ENCODE results near the gene AVEN. TPM values are rescaled to one million over a fixed set of nuclear protein-coding genes. Genes with fewer than 3 reads are reported as not detected.

Gene AVEN
- total and polyA plus RNA-seq, 2 of the 8 experiments (the other 6 are each of a cell fraction or from before 2014, with no cell fraction given), result 5.5 to 17.0 TPM

GRCh38 chr15:33902043-33902442 is 137.0 kb downstream of the AVEN start:
- Histone ChIP-seq H3K14ac (ENCODE audit: insufficient read length) (no peak overlapping the region), H4K91ac (replicated peaks; ENCODE audit: insufficient read length, low read length) (no peak overlapping the region), H4K8ac (ENCODE audit: extremely low read depth, insufficient read depth, low read length) (no peak overlapping the region), H2BK120ac (replicated peaks; ENCODE audit: low read depth, low read length) (no peak overlapping the region), H4K20me1 (replicated peaks in 1 of 2; ENCODE audit: control insufficient read depth in 1 of 2, insufficient read depth in 2 of 2, low read length in 2 of 2) (peaks cover 0 to 2% of the 10 kb centered on the region in 2 experiments), H3K79me2 (ENCODE audit: control insufficient read depth in 1 of 2, insufficient read depth in 2 of 2, low read length in 2 of 2) (no peaks in the 10 kb centered on the region), H3K36me3 (ENCODE audit: control insufficient read depth in 2 of 4, insufficient read depth in 4 of 4, low read length in 3 of 4) (no peaks in the 10 kb centered on the region), H3K4me2 (ENCODE audit: insufficient read depth in 1 of 2, low read depth in 2 of 2, low read length in 2 of 2) (no peak overlapping the region), H2BK5ac (ENCODE audit: low read depth, low read length) (no peak overlapping the region), H3K18ac (ENCODE audit: extremely low read depth, low read length) (no peak overlapping the region), H3K79me1 (ENCODE audit: low read depth, low read length) (no peaks in the 10 kb centered on the region), H2BK20ac (ENCODE audit: low read length) (no peak overlapping the region), H2AK5ac (ENCODE audit: low read depth, low read length) (no peak overlapping the region), H3K27me3 (replicated peaks in 1 of 4; ENCODE audit: control insufficient read depth in 3 of 4, extremely low read depth in 1 of 4, insufficient read depth in 3 of 4, low read length in 3 of 4) (no peaks in the 10 kb centered on the region), H3K4me1 (replicated peaks in 1 of 4; ENCODE audit: control insufficient read depth in 3 of 4, insufficient read depth in 4 of 4, low read length in 3 of 4) (no peaks in the 10 kb centered on the region), H3K9ac (replicated peaks in 1 of 4; ENCODE audit: extremely low read depth in 1 of 4, low read depth in 3 of 4, low read length in 3 of 4) (no peak overlapping the region), H4K5ac (ENCODE audit: insufficient read length, low read depth, low read length) (no peak overlapping the region), H2BK15ac (ENCODE audit: low read length) (no peak overlapping the region), H3K23ac (ENCODE audit: insufficient read length) (no peak overlapping the region), H3K9me3 (ENCODE audit: insufficient read depth in 2 of 2, low read depth in 1 of 2, low read length in 1 of 2) (no peaks in the 10 kb centered on the region), H3K56ac (replicated peaks; ENCODE audit: insufficient read length, low read depth, low read length) (no peak overlapping the region), H3K23me2 (ENCODE audit: low read depth, low read length) (no peaks in the 10 kb centered on the region), H2BK12ac (ENCODE audit: low read depth, low read length) (no peak overlapping the region), H2AFZ (ENCODE audit: low read length) (no peak overlapping the region), H3K4ac (replicated peaks; ENCODE audit: insufficient read length, low read depth, low read length) (no peak overlapping the region), H3K27ac (ENCODE audit: low read depth, low read length) (no peak overlapping the region), H3K4me3 (ENCODE audit: extremely low read depth in 1 of 4, insufficient read depth in 2 of 4, low read depth in 3 of 4, low read length in 4 of 4) (no peak overlapping the region)
- POLR2A ChIA-PET (ENCODE audit: partially characterized antibody), result no interaction called here
- FAIRE-seq, result no peak
- DNase-seq (ENCODE audit: low read depth in 1 of 2, low spot score in 2 of 2), result no peak
- WGBS, 2 experiments (ENCODE audit: extremely low coverage in 1 of 2, insufficient coverage in 1 of 2, insufficient read length in 1 of 2, insufficient replicate concordance in 2 of 2, low coverage in 1 of 2, low lambda C conversion rate in 2 of 2, missing lambda C conversion rate in 1 of 2), result 0% methylated on average over 1 of the region's 1 CpG; no CpG with 5 or more reads in 1 of the 2 experiments
- CTCF ChIA-PET (ENCODE audit: partially characterized antibody), result no interaction called here
- no peak for TF ChIP-seq POLR2AphosphoS5 (IDR thresholded peaks at IDR 0.05; ENCODE audit: low read depth, low read length)
- TF ChIP-seq BCL11A (IDR thresholded peaks at IDR 0.05; ENCODE audit: low read depth in 2 of 2, low read length in 2 of 2), result no peak
- TF ChIP-seq TBP (IDR thresholded peaks at IDR 0.05; ENCODE audit: low read depth, low read length), result no peak
- TF ChIP-seq POLR2A (IDR thresholded peaks at IDR 0.05; ENCODE audit: control extremely low read depth in 1 of 2, low read depth in 2 of 2, low read length in 2 of 2), result no peak
- TF ChIP-seq CHD1 (IDR thresholded peaks at IDR 0.05; ENCODE audit: low read depth, low read length), result no peak
- TF ChIP-seq MAX (IDR thresholded peaks at IDR 0.05), result no peak
- TF ChIP-seq ASH2L (IDR thresholded peaks at IDR 0.05; ENCODE audit: low read length), result no peak
- no peak for TF ChIP-seq NANOG (IDR thresholded peaks at IDR 0.05; ENCODE audit: insufficient read depth, low read depth, low read length, poor library complexity, severe bottlenecking)
- no peak for TF ChIP-seq MAFK (IDR thresholded peaks at IDR 0.05; ENCODE audit: low read depth, low read length)
- TF ChIP-seq KDM1A (IDR thresholded peaks at IDR 0.05; ENCODE audit: borderline replicate concordance, low read length), result no peak
- TF ChIP-seq EP300 (IDR thresholded peaks at IDR 0.05; ENCODE audit: borderline replicate concordance in 1 of 2, low read depth in 2 of 2, low read length in 2 of 2), result no peak
- TF ChIP-seq CREB1 (IDR thresholded peaks at IDR 0.05), result no peak
- TF ChIP-seq HDAC6 (IDR thresholded peaks at IDR 0.05; ENCODE audit: low read depth, low read length), result no peak
- no peak for TF ChIP-seq NRF1 (IDR thresholded peaks at IDR 0.05; ENCODE audit: low read depth, low read length)

All from H1 (cell line).